ENCODE measurements around the gene PC.

DNA sequence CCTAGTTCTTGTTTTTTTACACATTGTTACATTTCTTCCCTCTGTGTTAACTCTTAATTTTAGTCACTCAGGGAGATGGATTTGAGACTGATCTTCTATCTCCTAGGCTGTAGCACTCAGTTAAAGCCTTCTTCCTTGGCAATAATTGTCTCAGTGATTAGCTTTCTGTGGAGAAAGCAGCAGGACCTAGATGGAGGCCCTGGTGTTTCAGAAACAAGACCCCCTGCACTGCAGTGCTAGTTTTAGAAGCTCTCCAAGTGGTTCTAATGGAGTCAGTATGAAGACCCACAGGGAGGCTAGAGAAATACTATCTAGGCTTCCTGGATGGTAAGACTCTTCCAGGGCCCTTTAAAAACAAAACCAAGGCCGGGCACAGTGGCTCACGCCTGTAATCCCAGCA is 4.1 kb upstream of the PC start:
- TF ChIP-seq, protein P1, sequence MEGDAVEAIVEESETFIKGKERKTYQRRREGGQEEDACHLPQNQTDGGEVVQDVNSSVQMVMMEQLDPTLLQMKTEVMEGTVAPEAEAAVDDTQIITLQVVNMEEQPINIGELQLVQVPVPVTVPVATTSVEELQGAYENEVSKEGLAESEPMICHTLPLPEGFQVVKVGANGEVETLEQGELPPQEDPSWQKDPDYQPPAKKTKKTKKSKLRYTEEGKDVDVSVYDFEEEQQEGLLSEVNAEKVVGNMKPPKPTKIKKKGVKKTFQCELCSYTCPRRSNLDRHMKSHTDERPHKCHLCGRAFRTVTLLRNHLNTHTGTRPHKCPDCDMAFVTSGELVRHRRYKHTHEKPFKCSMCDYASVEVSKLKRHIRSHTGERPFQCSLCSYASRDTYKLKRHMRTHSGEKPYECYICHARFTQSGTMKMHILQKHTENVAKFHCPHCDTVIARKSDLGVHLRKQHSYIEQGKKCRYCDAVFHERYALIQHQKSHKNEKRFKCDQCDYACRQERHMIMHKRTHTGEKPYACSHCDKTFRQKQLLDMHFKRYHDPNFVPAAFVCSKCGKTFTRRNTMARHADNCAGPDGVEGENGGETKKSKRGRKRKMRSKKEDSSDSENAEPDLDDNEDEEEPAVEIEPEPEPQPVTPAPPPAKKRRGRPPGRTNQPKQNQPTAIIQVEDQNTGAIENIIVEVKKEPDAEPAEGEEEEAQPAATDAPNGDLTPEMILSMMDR (IDR thresholded peaks at IDR 0.05 in 4 of 5, conservative IDR thresholded peaks at IDR 0.05 in 1 of 5) = no peak
- TF ChIP-seq POLR2A (IDR thresholded peaks at IDR 0.05) = no peak

All from gastrocnemius medialis (tissue), 4 donors.